RWPE1 (cell line): ENCODE results near the gene EDDM3A.

Experiments used
- CTCF ChIA-PET: fragments of 350-600 bp; sonication (Branson Sonifier 250); formaldehyde crosslinking; extraction: SDS; loops from one replicate; lab custom pipeline; 2021; lab: Yijun Ruan, JAX
- POLR2A ChIA-PET: fragments of 400-600 bp; formaldehyde crosslinking; extraction: SDS; loops from one replicate; lab custom pipeline; 2020; ENCODE audit warnings: antibody characterized with exemption; ENCODE audit not compliant: low non-redundant PET; lab: Yijun Ruan, JAX
- DNase-seq: peaks from one replicate; pipeline ENCODE4 v3.0.0; 2012; ENCODE audit warnings: low spot score
- H3K27ac ChIP-seq: fragments of 450-650 bp; 2 replicates; pipeline ENCODE4 v1.5.1; 2017
- TF ChIP-seq, protein P1 (sequence below): fragments of 450-650 bp; conservative IDR thresholded peaks from 2 replicates; pipeline ENCODE4 v1.5.1; 2017; ENCODE audit warnings: low read depth, mild to moderate bottlenecking

EDDM3A gene

GRCh38 chr14:20706657-20707355 is 38.9 kb upstream of the EDDM3A start:
- POLR2A ChIA-PET = no interaction called here
- no peak overlapping the region for H3K27ac ChIP-seq
- CTCF ChIA-PET = no interaction called here
- no peak for DNase-seq
- TF ChIP-seq, protein P1, sequence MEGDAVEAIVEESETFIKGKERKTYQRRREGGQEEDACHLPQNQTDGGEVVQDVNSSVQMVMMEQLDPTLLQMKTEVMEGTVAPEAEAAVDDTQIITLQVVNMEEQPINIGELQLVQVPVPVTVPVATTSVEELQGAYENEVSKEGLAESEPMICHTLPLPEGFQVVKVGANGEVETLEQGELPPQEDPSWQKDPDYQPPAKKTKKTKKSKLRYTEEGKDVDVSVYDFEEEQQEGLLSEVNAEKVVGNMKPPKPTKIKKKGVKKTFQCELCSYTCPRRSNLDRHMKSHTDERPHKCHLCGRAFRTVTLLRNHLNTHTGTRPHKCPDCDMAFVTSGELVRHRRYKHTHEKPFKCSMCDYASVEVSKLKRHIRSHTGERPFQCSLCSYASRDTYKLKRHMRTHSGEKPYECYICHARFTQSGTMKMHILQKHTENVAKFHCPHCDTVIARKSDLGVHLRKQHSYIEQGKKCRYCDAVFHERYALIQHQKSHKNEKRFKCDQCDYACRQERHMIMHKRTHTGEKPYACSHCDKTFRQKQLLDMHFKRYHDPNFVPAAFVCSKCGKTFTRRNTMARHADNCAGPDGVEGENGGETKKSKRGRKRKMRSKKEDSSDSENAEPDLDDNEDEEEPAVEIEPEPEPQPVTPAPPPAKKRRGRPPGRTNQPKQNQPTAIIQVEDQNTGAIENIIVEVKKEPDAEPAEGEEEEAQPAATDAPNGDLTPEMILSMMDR = no peak

DNA sequence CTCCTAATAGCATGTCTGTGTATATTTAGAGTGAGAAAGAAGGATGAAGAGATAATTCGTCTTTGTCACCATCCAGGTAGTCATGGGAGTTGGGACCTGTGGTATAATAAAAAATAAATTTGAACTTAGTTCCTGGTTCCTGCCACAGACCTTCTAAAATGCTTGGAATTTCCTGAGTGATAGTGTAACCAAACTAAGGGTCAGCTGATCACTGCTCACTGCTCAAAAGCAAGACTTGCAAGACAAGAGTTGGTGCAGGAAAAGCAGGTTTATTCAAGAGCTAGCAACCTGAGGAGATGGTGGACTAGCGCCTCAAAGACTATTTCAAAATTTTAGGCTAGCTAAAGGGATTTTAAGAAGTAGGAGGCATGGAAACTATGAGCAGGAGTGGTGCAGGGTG is 38.1 kb upstream of the EDDM3A start:
- CTCF ChIA-PET = no interaction called here
- POLR2A ChIA-PET = no interaction called here
- H3K27ac ChIP-seq = no peak overlapping the region
- TF ChIP-seq, protein P1 = no peak
- no peak for DNase-seq

- DNase-seq = no peak
- TF ChIP-seq, protein P1 = no peak
- H3K27ac ChIP-seq = no peak overlapping the region
- ChIA-PET CTCF (interaction anchor here (0.5 kb wide), 1 partner anchor 13 kb away, joined by 3 read pairs; no protein-coding TSS in a partner anchor), POLR2A (no interaction called here)
These were observed 34.4 kb upstream of the EDDM3A start for GRCh38 chr14:20711261-20711660.

GRCh38 chr14:20711685-20712084 is 34.0 kb upstream of the EDDM3A start:
- no peak for DNase-seq
- H3K27ac ChIP-seq = no peak overlapping the region
- CTCF ChIA-PET = no interaction called here
- TF ChIP-seq, protein P1 = no peak
- POLR2A ChIA-PET = no interaction called here

DNA sequence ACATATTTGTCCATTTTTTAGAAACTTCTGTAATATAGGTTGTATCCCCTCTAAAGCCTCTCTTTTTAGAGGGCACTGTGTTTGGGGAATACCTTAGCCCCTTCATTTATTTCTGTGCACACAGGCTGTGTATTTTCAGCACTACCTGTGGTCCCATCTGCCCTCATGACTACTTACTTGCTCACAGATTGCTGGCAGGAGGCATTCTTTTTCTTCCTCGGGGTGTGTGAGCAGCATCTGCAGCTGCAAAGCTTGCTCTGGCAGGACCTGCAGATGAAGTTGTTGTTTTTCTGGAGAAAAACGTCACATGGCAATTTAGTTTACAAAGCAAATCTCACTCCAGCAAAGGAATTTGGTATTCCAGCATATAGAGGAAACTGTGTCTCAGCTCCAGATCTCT is 32.8 kb upstream of the EDDM3A start:
- no peak overlapping the region for H3K27ac ChIP-seq
- POLR2A ChIA-PET = no interaction called here
- TF ChIP-seq, protein P1 = no peak
- CTCF ChIA-PET = no interaction called here
- peak; percentile 12 for DNase-seq

DNA sequence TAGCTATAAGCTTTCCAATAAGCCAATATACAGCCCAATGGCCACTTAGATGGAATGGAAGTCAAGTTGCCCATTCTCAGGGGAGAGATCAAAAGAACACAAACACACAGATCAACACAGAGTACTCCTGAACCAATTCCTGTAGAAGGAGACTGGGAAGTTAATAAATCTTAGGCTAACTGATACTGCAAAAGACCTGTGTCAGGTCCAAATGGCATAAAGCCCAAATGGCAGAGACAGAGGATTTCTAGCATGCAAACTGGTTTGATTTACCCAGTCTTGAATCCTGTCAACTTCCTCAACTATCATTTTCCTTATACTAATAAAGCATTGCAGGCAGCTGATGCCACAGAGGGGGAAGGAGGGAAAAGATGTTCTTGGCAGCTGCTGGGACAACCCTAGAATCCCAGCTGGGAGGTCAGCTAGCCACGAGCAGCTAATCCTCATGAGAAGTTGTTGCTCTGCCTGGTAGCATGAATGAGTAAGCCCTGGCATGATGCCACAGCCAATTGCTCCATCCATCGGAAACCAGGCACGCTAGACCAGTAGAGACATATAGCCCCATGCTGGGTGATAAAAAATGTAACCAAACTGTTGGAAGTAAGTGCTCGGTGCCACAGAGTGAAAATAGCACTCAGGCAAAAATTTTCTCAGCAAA is 31.0 kb upstream of the EDDM3A start:
- ChIA-PET CTCF (no interaction called here), POLR2A (no interaction called here)
- no peak overlapping the region for H3K27ac ChIP-seq
- TF ChIP-seq, protein P1 = no peak
- peak; percentile 77 for DNase-seq
